ENCODE measurements around the gene ZNF584. TPM values are rescaled to one million over a fixed set of nuclear protein-coding genes. Genes with fewer than 3 reads are reported as not detected.

Gene ZNF584
- total RNA-seq, 1 donor from 2014 or later = 8.2 TPM

DNA sequence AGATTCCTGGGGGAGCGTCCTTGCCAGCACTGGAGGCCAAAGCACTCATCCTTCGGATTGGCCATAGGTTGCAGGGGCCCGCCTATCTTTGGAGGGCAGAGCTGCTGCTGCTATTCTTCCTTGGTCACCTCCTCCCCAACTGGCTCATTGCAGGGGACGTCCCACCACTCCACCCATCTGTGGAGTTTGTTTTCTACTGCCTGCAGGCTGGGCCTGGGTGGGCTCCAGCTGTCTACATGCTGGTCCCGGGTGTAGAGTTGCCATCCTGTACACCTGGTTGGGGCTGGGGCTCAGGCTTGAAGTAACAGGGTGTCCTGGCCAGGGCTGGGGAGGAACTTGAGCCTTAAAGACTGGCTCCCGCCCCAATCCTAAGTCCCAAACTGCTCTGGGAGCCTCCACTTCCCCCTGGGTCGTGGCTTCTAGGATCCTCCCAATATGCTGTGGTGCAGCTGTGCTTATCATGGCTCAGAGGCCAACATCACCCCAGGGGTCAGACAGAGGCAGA lies 10.9 kb upstream of the ZNF584 start:
- FAIRE-seq = no peak
- H3K4me3 ChIP-seq (ENCODE audit: low read depth, low read length) = no peak overlapping the region
- DNase-seq (ENCODE audit: low read depth) = no peak
- H3K36me3 ChIP-seq (ENCODE audit: control insufficient read depth, insufficient read depth, low read length) = peaks cover 9% of the 10 kb centered on the region
- no peaks in the 10 kb centered on the region for H3K27me3 ChIP-seq (ENCODE audit: control insufficient read depth, insufficient read depth, low read length)
- TF ChIP-seq, protein P1, sequence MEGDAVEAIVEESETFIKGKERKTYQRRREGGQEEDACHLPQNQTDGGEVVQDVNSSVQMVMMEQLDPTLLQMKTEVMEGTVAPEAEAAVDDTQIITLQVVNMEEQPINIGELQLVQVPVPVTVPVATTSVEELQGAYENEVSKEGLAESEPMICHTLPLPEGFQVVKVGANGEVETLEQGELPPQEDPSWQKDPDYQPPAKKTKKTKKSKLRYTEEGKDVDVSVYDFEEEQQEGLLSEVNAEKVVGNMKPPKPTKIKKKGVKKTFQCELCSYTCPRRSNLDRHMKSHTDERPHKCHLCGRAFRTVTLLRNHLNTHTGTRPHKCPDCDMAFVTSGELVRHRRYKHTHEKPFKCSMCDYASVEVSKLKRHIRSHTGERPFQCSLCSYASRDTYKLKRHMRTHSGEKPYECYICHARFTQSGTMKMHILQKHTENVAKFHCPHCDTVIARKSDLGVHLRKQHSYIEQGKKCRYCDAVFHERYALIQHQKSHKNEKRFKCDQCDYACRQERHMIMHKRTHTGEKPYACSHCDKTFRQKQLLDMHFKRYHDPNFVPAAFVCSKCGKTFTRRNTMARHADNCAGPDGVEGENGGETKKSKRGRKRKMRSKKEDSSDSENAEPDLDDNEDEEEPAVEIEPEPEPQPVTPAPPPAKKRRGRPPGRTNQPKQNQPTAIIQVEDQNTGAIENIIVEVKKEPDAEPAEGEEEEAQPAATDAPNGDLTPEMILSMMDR (IDR thresholded peaks at IDR 0.05; ENCODE audit: insufficient read depth, low read length, severe bottlenecking) = no peak

DNA sequence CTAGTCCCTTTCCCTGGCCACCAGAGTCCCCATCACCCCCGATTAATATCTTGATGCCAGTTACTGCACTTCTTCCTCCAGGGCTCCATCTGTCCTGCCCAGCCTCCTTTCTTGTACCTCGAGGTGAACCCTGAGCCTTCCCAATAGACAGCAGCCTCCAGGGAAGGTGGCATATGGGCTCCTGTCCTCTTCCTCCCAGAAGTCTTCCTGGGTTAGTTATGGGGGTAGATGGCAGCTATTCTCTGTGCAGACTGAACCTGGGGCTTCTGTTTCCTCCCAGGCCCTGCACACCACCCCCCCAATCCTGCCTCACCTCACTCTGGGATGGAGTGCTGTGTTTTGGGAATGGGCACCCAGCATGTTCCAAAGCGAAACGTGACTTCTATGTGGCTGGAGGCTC lies 10.4 kb upstream of the ZNF584 start:
- H3K36me3 ChIP-seq (ENCODE audit: control insufficient read depth, insufficient read depth, low read length) = peaks cover 5% of the 10 kb centered on the region
- no peak for FAIRE-seq

DNA sequence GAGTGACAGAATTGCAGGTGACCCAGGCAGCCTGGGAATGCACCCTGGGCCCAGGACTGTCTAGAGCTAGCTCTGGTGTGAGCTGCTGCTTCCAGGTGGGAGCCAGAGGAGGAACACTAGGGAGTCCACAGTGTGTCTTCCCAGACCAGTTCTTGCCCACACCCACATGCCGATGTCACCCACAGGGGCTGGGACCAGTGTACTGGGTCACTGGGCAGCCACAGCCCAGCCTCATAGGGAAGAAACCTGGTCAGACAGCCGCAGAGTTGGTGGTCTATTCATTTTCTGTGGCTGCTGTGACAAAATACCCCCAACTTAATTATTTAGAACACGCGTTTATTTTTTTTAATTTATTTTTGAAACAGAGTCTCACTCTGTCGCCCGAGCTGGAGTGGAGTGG lies 9.9 kb upstream of the ZNF584 start:
- DNase-seq (ENCODE audit: low read depth) (no peak), FAIRE-seq (no peak)
- Histone ChIP-seq H3K4me3 (ENCODE audit: low read depth, low read length) (no peak overlapping the region), H3K36me3 (ENCODE audit: control insufficient read depth, insufficient read depth, low read length) (peaks cover 2% of the 10 kb centered on the region), H3K27me3 (ENCODE audit: control insufficient read depth, insufficient read depth, low read length) (no peaks in the 10 kb centered on the region)
- TF ChIP-seq, protein P1 (IDR thresholded peaks at IDR 0.05; ENCODE audit: insufficient read depth, low read length, severe bottlenecking) = no peak

More for the DNA sequence above, 10.4 kb upstream of the ZNF584 start:
- Histone ChIP-seq H3K4me3 (ENCODE audit: low read depth, low read length) (no peak overlapping the region), H3K27me3 (ENCODE audit: control insufficient read depth, insufficient read depth, low read length) (no peaks in the 10 kb centered on the region)
- DNase-seq (ENCODE audit: low read depth) = no peak
- TF ChIP-seq, protein P1 (IDR thresholded peaks at IDR 0.05; ENCODE audit: insufficient read depth, low read length, severe bottlenecking) = no peak

DNA sequence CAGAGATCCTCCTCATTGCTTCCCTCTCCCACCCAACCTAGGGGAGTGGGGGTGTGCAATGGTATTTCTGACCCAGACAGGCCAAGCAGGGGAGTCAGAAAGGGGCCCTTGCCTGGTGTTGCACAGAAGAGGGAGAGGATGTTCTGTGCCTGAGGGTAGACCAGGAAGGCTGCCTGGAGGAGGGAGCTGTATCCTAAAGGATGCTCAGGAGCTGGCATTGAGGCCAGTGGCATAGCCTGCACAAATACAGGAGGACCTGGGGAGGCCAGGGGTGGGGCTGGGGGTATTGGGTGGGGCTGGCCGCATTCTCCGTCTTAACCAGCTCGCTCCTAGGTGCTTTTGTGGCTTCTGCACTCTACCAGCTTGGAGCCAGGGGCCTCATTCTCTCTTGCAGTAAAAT lies 8.5 kb upstream of the ZNF584 start:
- Histone ChIP-seq H3K27me3 (ENCODE audit: control insufficient read depth, insufficient read depth, low read length) (no peaks in the 10 kb centered on the region), H3K36me3 (ENCODE audit: control insufficient read depth, insufficient read depth, low read length) (no peaks in the 10 kb centered on the region), H3K4me3 (ENCODE audit: low read depth, low read length) (no peak overlapping the region)
- no peak for FAIRE-seq
- DNase-seq (ENCODE audit: low read depth) = no peak
- TF ChIP-seq, protein P1 (IDR thresholded peaks at IDR 0.05; ENCODE audit: insufficient read depth, low read length, severe bottlenecking) = no peak

DNA sequence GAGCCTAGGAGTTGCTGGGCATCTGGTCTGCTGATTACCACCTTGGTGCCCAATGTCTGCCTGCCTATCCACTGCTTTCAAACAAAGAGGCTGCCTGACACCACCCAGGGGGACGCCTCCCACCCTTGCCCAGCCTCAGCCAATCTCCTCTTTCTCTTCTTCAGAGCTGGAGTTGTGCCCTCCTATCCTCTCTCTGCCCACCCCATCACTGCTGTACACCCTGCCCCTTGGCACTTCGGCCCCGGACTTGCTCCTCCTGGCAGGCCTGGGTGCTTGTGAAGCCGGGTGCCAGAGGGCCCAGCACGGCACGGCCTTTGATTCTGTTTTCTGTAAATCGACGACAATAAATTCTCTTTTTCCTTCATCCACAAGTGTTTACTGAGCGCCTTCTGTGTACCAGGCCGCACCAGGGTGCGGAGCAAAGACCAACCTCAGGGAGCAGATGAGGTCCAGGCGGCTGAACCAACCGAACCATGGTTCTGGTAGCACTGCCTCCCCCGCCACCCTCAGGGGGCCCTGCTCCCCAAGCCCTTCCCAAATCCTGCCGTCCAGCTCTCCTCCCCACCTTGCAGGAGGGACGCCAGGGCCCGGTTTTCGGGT lies 8.0 kb upstream of the ZNF584 start:
- no peak overlapping the region for H3K4me3 ChIP-seq (ENCODE audit: low read depth, low read length)
- FAIRE-seq (no peak), DNase-seq (ENCODE audit: low read depth) (no peak)
- no peaks in the 10 kb centered on the region for H3K27me3 ChIP-seq (ENCODE audit: control insufficient read depth, insufficient read depth, low read length)
- TF ChIP-seq, protein P1 (IDR thresholded peaks at IDR 0.05; ENCODE audit: insufficient read depth, low read length, severe bottlenecking) = no peak
- H3K36me3 ChIP-seq (ENCODE audit: control insufficient read depth, insufficient read depth, low read length) = no peaks in the 10 kb centered on the region
